Activated CD4-positive, alpha-beta T cell treated with anti-CD3 and anti-CD28 coated beads for 48 hours (primary cell): ENCODE data around the gene GKN2.
"Not testable (repeated sequence)": the region's sequence is repeated elsewhere in the genome, so short reads cannot be mapped to it uniquely, and the experiment has no call there.

Experiments used
- DNase-seq: peaks from one replicate; pipeline ENCODE4 v3.0.0-alpha.2; 2020

Gene GKN2

GRCh38 chr2:68917034-68917718 is 35.5 kb downstream of the GKN2 start:
- DNase-seq, result no peak

GRCh38 chr2:68916226-68916625 is 36.5 kb downstream of the GKN2 start:
- DNase-seq, result no peak

- DNase-seq, result no peak
Observed at GRCh38 chr2:68915393-68915792, 37.3 kb downstream of the GKN2 start.

GRCh38 chr2:68913359-68913758 is 39.3 kb downstream of the GKN2 start:
- DNase-seq, result no peak

GRCh38 chr2:68912732-68913131 is 40.0 kb downstream of the GKN2 start:
- peak; percentile 54 for DNase-seq

GRCh38 chr2:68912111-68912510 is 40.6 kb downstream of the GKN2 start:
- DNase-seq, result no peak

GRCh38 chr2:68911709-68912108 is 41.0 kb downstream of the GKN2 start:
- peak; percentile 31 for DNase-seq

GRCh38 chr2:68911246-68911645 is 41.4 kb downstream of the GKN2 start:
- no peak for DNase-seq

- DNase-seq, result peak; percentile 86
Observed at GRCh38 chr2:68909793-68910674, 42.7 kb downstream of the GKN2 start.

- peak; percentile 90 for DNase-seq
Observed at GRCh38 chr2:68908392-68908970, 44.2 kb downstream of the GKN2 start.

GRCh38 chr2:68907920-68908253 is 44.8 kb downstream of the GKN2 start:
- no peak for DNase-seq

- DNase-seq, result peak; percentile 22
Observed at GRCh38 chr2:68907232-68907919, 45.3 kb downstream of the GKN2 start.

- DNase-seq, result no peak
Observed at GRCh38 chr2:68906716-68907115, 46.0 kb downstream of the GKN2 start.

- DNase-seq, result no peak
Observed at GRCh38 chr2:68905116-68905515, 47.6 kb downstream of the GKN2 start.

GRCh38 chr2:68901561-68901960 is 51.1 kb downstream of the GKN2 start:
- no peak for DNase-seq

- DNase-seq, result no peak
Observed at GRCh38 chr2:68901199-68901514, 51.5 kb downstream of the GKN2 start.

- DNase-seq, result no peak
Observed at GRCh38 chr2:68900496-68901198, 52.0 kb downstream of the GKN2 start.

- DNase-seq, result not testable (repeated sequence)
Observed at GRCh38 chr2:68895981-68896380, 56.7 kb downstream of the GKN2 start.
